Measurements from ENCODE around the gene LRRC26. TPM values are rescaled to one million over a fixed set of nuclear protein-coding genes. Genes with fewer than 3 reads are reported as not detected.

The LRRC26 gene
- total RNA-seq, 1 donor from 2014 or later: 0.31 TPM

- Mint-ChIP-seq H3K27me3 (no peaks in the 10 kb centered on the region), H3K4me1 (peaks cover 35% of the 10 kb centered on the region), H3K9me3 (no peaks in the 10 kb centered on the region), H3K36me3 (ENCODE audit: low read depth) (peaks cover 72% of the 10 kb centered on the region), H3K27ac (no peak overlapping the region), H3K4me3 (no peak overlapping the region)
- intact Hi-C loops (cut with micrococcal nuclease): no loop called here
- no peak for DNase-seq
- ATAC-seq (ENCODE audit: low read depth): no peak
- CTCF ChIA-PET: no interaction called here
- POLR2A ChIA-PET: no interaction called here
- no peak for TF ChIP-seq CTCF (IDR thresholded peaks at IDR 0.05)
Observed at GRCh38 chr9:137185921-137186320, 16.1 kb upstream of the LRRC26 start.

- no peak for DNase-seq
- POLR2A ChIA-PET: no interaction called here
- Mint-ChIP-seq H3K36me3 (ENCODE audit: low read depth) (peaks cover 71% of the 10 kb centered on the region), H3K4me3 (no peak overlapping the region), H3K27me3 (no peaks in the 10 kb centered on the region), H3K9me3 (no peaks in the 10 kb centered on the region), H3K4me1 (peaks cover 30% of the 10 kb centered on the region), H3K27ac (no peak overlapping the region)
- TF ChIP-seq CTCF (IDR thresholded peaks at IDR 0.05): no peak
- intact Hi-C loops (cut with micrococcal nuclease): no loop called here
- ATAC-seq (ENCODE audit: low read depth): no peak
- CTCF ChIA-PET: no interaction called here
Observed at GRCh38 chr9:137184881-137185660, 15.2 kb upstream of the LRRC26 start.

- no peaks in the 10 kb centered on the region for H3K27me3 Mint-ChIP-seq
- intact Hi-C loops (cut with micrococcal nuclease): no loop called here
- peaks cover 22% of the 10 kb centered on the region for H3K4me1 Mint-ChIP-seq
- H3K9me3 Mint-ChIP-seq: no peaks in the 10 kb centered on the region
- H3K4me3 Mint-ChIP-seq: no peak overlapping the region
- no peak overlapping the region for H3K27ac Mint-ChIP-seq
- CTCF ChIA-PET: no interaction called here
- ATAC-seq (ENCODE audit: low read depth): no peak
- DNase-seq: no peak
- no peak for TF ChIP-seq CTCF (IDR thresholded peaks at IDR 0.05)
- POLR2A ChIA-PET: no interaction called here
- peaks cover 75% of the 10 kb centered on the region for H3K36me3 Mint-ChIP-seq (ENCODE audit: low read depth)
Observed at GRCh38 chr9:137183980-137184595, 14.2 kb upstream of the LRRC26 start.

- CTCF ChIA-PET: no interaction called here
- H3K4me3 Mint-ChIP-seq: no peak overlapping the region
Observed at GRCh38 chr9:137182836-137183235, 13.0 kb upstream of the LRRC26 start.

More at GRCh38 chr9:137182836-137183235, 13.0 kb upstream of the LRRC26 start:
- POLR2A ChIA-PET: no interaction called here
- Mint-ChIP-seq H3K4me1 (peaks cover 17% of the 10 kb centered on the region), H3K27me3 (no peaks in the 10 kb centered on the region), H3K36me3 (ENCODE audit: low read depth) (peaks cover 77% of the 10 kb centered on the region), H3K9me3 (no peaks in the 10 kb centered on the region), H3K27ac (no peak overlapping the region)
- DNase-seq (no peak), ATAC-seq (ENCODE audit: low read depth) (no peak)
- TF ChIP-seq CTCF (IDR thresholded peaks at IDR 0.05): no peak
- intact Hi-C loops (cut with micrococcal nuclease): no loop called here

Data from activated B cell treated with CpG ODN at 0.5 μM for 24 hours (primary cell).